IMR-90 (cell line): Measurements from ENCODE around the gene FSTL3. TPM values are rescaled to one million over a fixed set of nuclear protein-coding genes. Genes with fewer than 3 reads are reported as not detected.

Source experiments
- ATAC-seq: fragments of 200-7000 bp; cut with Tn5 transposase; 2 replicates; pipeline ENCODE4 v1.9.1; 2020; ENCODE audit warnings: low read depth, mild to moderate bottlenecking, moderate library complexity
- BruUV-seq: library from RNA; stranded (reverse); fragments of 400-500 nt; replicated peaks from 2 replicates; lab custom pipeline; 2021; lab: Mats Ljungman, UMichigan
- CTCF ChIA-PET: fragments of 300-600 bp; formaldehyde crosslinking; extraction: SDS; loops from one replicate; lab custom pipeline; 2021; ENCODE audit warnings: antibody characterized with exemption; lab: Yijun Ruan, JAX
- POLR2A ChIA-PET: fragments of 300-600 bp; sonication (Branson Sonifier 250); formaldehyde crosslinking; loops from one replicate; lab custom pipeline; 2022; ENCODE audit warnings: antibody characterized with exemption; ENCODE audit not compliant: unreplicated experiment; lab: Charles Lee
- DNase-seq: peaks from one replicate; pipeline ENCODE4 v3.0.0; 2013
- H2AFZ ChIP-seq: replicated peaks from 2 replicates; pipeline ENCODE3; 2013; ENCODE audit warnings: low read length, mild to moderate bottlenecking; ENCODE audit not compliant: poor library complexity
- H2AK5ac ChIP-seq: 2 replicates; pipeline ENCODE4 v1.6.1; 2013; ENCODE audit warnings: low read depth, low read length, inconsistent platforms
- H2AK9ac ChIP-seq: replicated peaks from 2 replicates; pipeline ENCODE3; 2013; ENCODE audit warnings: mild to moderate bottlenecking, low read depth, low read length, moderate library complexity; ENCODE audit not compliant: poor library complexity
- H2BK120ac ChIP-seq: 2 replicates; pipeline ENCODE4 v1.6.1; 2013; ENCODE audit warnings: low read depth, low read length, inconsistent platforms
- H2BK15ac ChIP-seq: 3 replicates; pipeline ENCODE4 v1.6.1; 2013; ENCODE audit warnings: low read depth, low read length, inconsistent platforms
- H2BK20ac ChIP-seq: 2 replicates; pipeline ENCODE4 v1.6.1; 2013; ENCODE audit warnings: low read depth, mild to moderate bottlenecking, inconsistent platforms, low read length, moderate library complexity
- H2BK5ac ChIP-seq: 2 replicates; pipeline ENCODE4 v1.6.1; 2013; ENCODE audit warnings: mild to moderate bottlenecking, low read depth, low read length, inconsistent platforms; ENCODE audit not compliant: poor library complexity, severe bottlenecking
- H3K14ac ChIP-seq: replicated peaks from 2 replicates; pipeline ENCODE4 v1.6.1; 2013; ENCODE audit warnings: low read depth, low read length, inconsistent platforms
- H3K18ac ChIP-seq: 2 replicates; pipeline ENCODE4 v1.6.1; 2013; ENCODE audit warnings: low read depth, low read length, control low read depth
- H3K23ac ChIP-seq: 2 replicates; pipeline ENCODE4 v1.6.1; 2013; ENCODE audit warnings: low read depth, low read length, inconsistent platforms
- H3K27ac ChIP-seq: 2 replicates; pipeline ENCODE4 v1.5.1; 2013; ENCODE audit warnings: mild to moderate bottlenecking, control low read depth, low read length; ENCODE audit not compliant: insufficient read depth
- H3K27me3 ChIP-seq: 2 replicates; pipeline ENCODE4 v1.6.1; 2013; ENCODE audit warnings: low read length; ENCODE audit not compliant: control insufficient read depth, insufficient read depth
- H3K36me3 ChIP-seq: 2 replicates; pipeline ENCODE4 v1.6.1; 2013; ENCODE audit warnings: low read length, mixed read lengths; ENCODE audit not compliant: control insufficient read depth, insufficient read depth
- H3K4ac ChIP-seq: 2 replicates; pipeline ENCODE4 v1.6.1; 2013; ENCODE audit warnings: low read depth, low read length, inconsistent platforms
- H3K4me1 ChIP-seq: 2 replicates; pipeline ENCODE4 v1.6.1; 2013; ENCODE audit warnings: low read length, mixed read lengths; ENCODE audit not compliant: control insufficient read depth, insufficient read depth
- H3K4me2 ChIP-seq: 2 replicates; pipeline ENCODE4 v1.6.1; 2013; ENCODE audit warnings: low read depth, mild to moderate bottlenecking, control low read depth, low read length, moderate library complexity
- H3K4me3 ChIP-seq: 2 replicates; pipeline ENCODE4 v1.5.1; 2013; ENCODE audit warnings: low read depth, mild to moderate bottlenecking, control low read depth, low read length, moderate library complexity; ENCODE audit not compliant: insufficient read depth
- H3K56ac ChIP-seq: 2 replicates; pipeline ENCODE4 v1.6.1; 2013; ENCODE audit warnings: low read length, inconsistent platforms; ENCODE audit not compliant: insufficient read depth; ENCODE audit errors: extremely low read depth
- H3K79me1 ChIP-seq, 2 experiments: 2 replicates each; pipeline ENCODE4 v1.6.1; 2013; ENCODE audit warnings: low read length in 2 of 2, inconsistent platforms in 1 of 2, low read depth in 1 of 2
- H3K9ac ChIP-seq: 2 replicates; pipeline ENCODE4 v1.6.1; 2013; ENCODE audit warnings: low read depth, low read length, control low read depth
- H3K9me1 ChIP-seq: 2 replicates; pipeline ENCODE4 v1.6.1; 2013; ENCODE audit warnings: low read length, inconsistent platforms; ENCODE audit not compliant: insufficient read depth
- H3K9me3 ChIP-seq: 2 replicates; pipeline ENCODE4 v1.6.1; 2013; ENCODE audit warnings: low read length; ENCODE audit not compliant: control insufficient read depth, insufficient read depth
- H4K20me1 ChIP-seq: 2 replicates; pipeline ENCODE4 v1.6.1; 2013; ENCODE audit warnings: low read length, inconsistent platforms; ENCODE audit not compliant: insufficient read depth
- H4K5ac ChIP-seq: 2 replicates; pipeline ENCODE4 v1.6.1; 2013; ENCODE audit warnings: mild to moderate bottlenecking, low read depth, low read length, control low read depth
- H4K8ac ChIP-seq, 2 experiments: 2 replicates each; pipeline ENCODE4 v1.6.1; 2013; ENCODE audit warnings: low read depth in 2 of 2, low read length in 2 of 2, control low read depth in 1 of 2, inconsistent platforms in 1 of 2
- H4K91ac ChIP-seq: 2 replicates; pipeline ENCODE4 v1.6.1; 2013; ENCODE audit warnings: low read depth, low read length, inconsistent platforms; ENCODE audit not compliant: insufficient read depth
- BHLHE40 ChIP-seq: fragments of 150-350 bp; IDR thresholded peaks from 2 replicates; pipeline ENCODE4 v1.6.1; 2016; ENCODE audit warnings: mild to moderate bottlenecking, low read depth, low read length
- CTCF ChIP-seq: conservative IDR thresholded peaks from 2 replicates; pipeline ENCODE4 v1.5.1; 2012; ENCODE audit warnings: mild to moderate bottlenecking, low read depth, low read length, improper control_type of control experiment
- MAZ ChIP-seq: IDR thresholded peaks from 2 replicates; pipeline ENCODE4 v1.6.1; 2012; ENCODE audit warnings: low read depth, mild to moderate bottlenecking, low read length, improper control_type of control experiment, moderate library complexity, borderline replicate concordance
- MXI1 ChIP-seq: IDR thresholded peaks from 2 replicates; pipeline ENCODE4 v1.6.1; 2012; ENCODE audit warnings: low read depth, mild to moderate bottlenecking, low read length, moderate library complexity, borderline replicate concordance
- RCOR1 ChIP-seq: IDR thresholded peaks from 2 replicates; pipeline ENCODE4 v1.6.1; 2012; ENCODE audit warnings: mild to moderate bottlenecking, low read length, improper control_type of control experiment; ENCODE audit not compliant: insufficient replicate concordance
- RFX5 ChIP-seq: IDR thresholded peaks from 2 replicates; pipeline ENCODE4 v1.8.0; 2012; ENCODE audit warnings: low read depth, mild to moderate bottlenecking, low read length, moderate library complexity
- WGBS, 2 experiments: methylation state at CpG; one replicate each; pipeline versions ENCODE4 v1.1.5 to v1.1.7; 2013; ENCODE audit warnings: missing lambda C conversion rate in 2 of 2; ENCODE audit not compliant: insufficient read length in 1 of 2; ENCODE audit errors: extremely low coverage in 2 of 2; 5-methylcytosine and 5-hydroxymethylcytosine counted together
- dilution Hi-C: fragments of 300-500 bp; cut with HindIII; formaldehyde crosslinking; loops from one replicate; pipeline ENCODE4 v1.14.3; 2018; ENCODE audit warnings: low sequenced_read_pairs; ENCODE audit not compliant: unreplicated experiment
- in situ Hi-C: fragments of 300-500 bp; cut with MboI; formaldehyde crosslinking; loops from 3 replicates; pipeline ENCODE4 v1.14.3; 2019; ENCODE audit warnings: low sequenced_read_pairs, inconsistent platforms, mixed read lengths
- intact Hi-C: fragments of 100-400 bp; cut with micrococcal nuclease; formaldehyde crosslinking; loops from 2 replicates; pipeline ENCODE4 v1.10.0; 2022
- polyA plus RNA-seq, 3 experiments: library from polyadenylated mRNA; depleted of rRNA; stranded (reverse); fragments of >200 nt; gene quantifications; 2 replicates each; pipeline ENCODE4 v1.2.3, GENCODE V29; 2012; ENCODE audit warnings: low replicate concordance in 1 of 3
- total RNA-seq: library from RNA; depleted of rRNA; stranded (reverse); fragments of >200 nt; gene quantifications from 2 replicates; pipeline ENCODE4 v1.2.3, GENCODE V29; 2012
- TF ChIP-seq, protein P1 (sequence below): fragments of 150-350 bp; IDR thresholded peaks from 2 replicates; pipeline ENCODE4 v1.6.1; 2017; ENCODE audit warnings: mild to moderate bottlenecking, antibody characterized with exemption, low read length, low read depth

Gene FSTL3
- total and polyA plus RNA-seq, 2 of the 4 experiments (the other 2 are of a cell fraction) = 32.3 to 76.9 TPM

GRCh38 chr19:650121-650520 is 26.1 kb upstream of the FSTL3 start:
- H3K9ac ChIP-seq = no peak overlapping the region
- H3K4me2 ChIP-seq = no peak overlapping the region
- H3K27ac ChIP-seq = no peak overlapping the region
- H3K18ac ChIP-seq = no peak overlapping the region
- no peak overlapping the region for H3K56ac ChIP-seq
- DNase-seq (no peak), ATAC-seq (no peak)
- no peak overlapping the region for H2AK5ac ChIP-seq
- ChIA-PET POLR2A (no interaction called here), CTCF (no interaction called here)
- in situ Hi-C loops (no loop called here), dilution Hi-C loops (no loop called here), intact Hi-C loops (no loop called here)
- H3K27me3 ChIP-seq = no peaks in the 10 kb centered on the region
- no peak overlapping the region for H3K23ac ChIP-seq
- no peak overlapping the region for H2BK5ac ChIP-seq
- no CpG with 5 or more reads among the region's 11 CpGs for WGBS, 2 experiments
- no peak overlapping the region for H2BK15ac ChIP-seq
- H2AK9ac ChIP-seq = no peak overlapping the region
- no peak overlapping the region for H4K8ac ChIP-seq
- no TSS peak for BruUV-seq
- H3K4me3 ChIP-seq = no peak overlapping the region
- H3K79me1 ChIP-seq = peaks cover 0 to 21% of the 10 kb centered on the region in 2 experiments; a peak in 3 of 4 replicates
- H2BK20ac ChIP-seq = no peak overlapping the region
- no peak overlapping the region for H4K5ac ChIP-seq
- H2AFZ ChIP-seq = no peak overlapping the region
- H3K4ac ChIP-seq = no peak overlapping the region
- TF ChIP-seq CTCF = no peak
- TF ChIP-seq, protein P1, sequence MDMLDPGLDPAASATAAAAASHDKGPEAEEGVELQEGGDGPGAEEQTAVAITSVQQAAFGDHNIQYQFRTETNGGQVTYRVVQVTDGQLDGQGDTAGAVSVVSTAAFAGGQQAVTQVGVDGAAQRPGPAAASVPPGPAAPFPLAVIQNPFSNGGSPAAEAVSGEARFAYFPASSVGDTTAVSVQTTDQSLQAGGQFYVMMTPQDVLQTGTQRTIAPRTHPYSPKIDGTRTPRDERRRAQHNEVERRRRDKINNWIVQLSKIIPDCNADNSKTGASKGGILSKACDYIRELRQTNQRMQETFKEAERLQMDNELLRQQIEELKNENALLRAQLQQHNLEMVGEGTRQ = no peak
- no peak for TF ChIP-seq BHLHE40
- no peak for TF ChIP-seq MAZ
- TF ChIP-seq RFX5 = no peak
- no peak for TF ChIP-seq MXI1
- no peak for TF ChIP-seq RCOR1
- no peak overlapping the region for H2BK120ac ChIP-seq
- H4K91ac ChIP-seq = no peak overlapping the region
- H4K20me1 ChIP-seq = peaks cover 35% of the 10 kb centered on the region
- H3K9me1 ChIP-seq = no peaks in the 10 kb centered on the region
- H3K14ac ChIP-seq = no peak overlapping the region
- no peaks in the 10 kb centered on the region for H3K9me3 ChIP-seq
- peaks cover 56% of the 10 kb centered on the region for H3K36me3 ChIP-seq
- H3K4me1 ChIP-seq = no peaks in the 10 kb centered on the region
